Mucosa of gallbladder (tissue), 1 donor: ENCODE results near the gene CUEDC2. TPM values are rescaled to one million over a fixed set of nuclear protein-coding genes. Genes with fewer than 3 reads are reported as not detected.

Source experiments
- DNase-seq: peaks from one replicate; pipeline ENCODE4 v3.0.0-alpha.2; 2020; ENCODE audit warnings: low spot score
- total RNA-seq: library from RNA; stranded (reverse); gene quantifications from one replicate; pipeline ENCODE4 v1.2.1, GENCODE V29; 2021
- donor health status: DM: no; HTN: no; CAD: no.

CUEDC2 gene
- total RNA-seq, 1 donor from 2014 or later: 63.2 TPM

GRCh38 chr10:102410429-102411073 is 21.8 kb downstream of the CUEDC2 start:
- DNase-seq: no peak

GRCh38 chr10:102409604-102410428 is 22.6 kb downstream of the CUEDC2 start:
- DNase-seq: no peak

- no peak for DNase-seq
Observed at GRCh38 chr10:102408728-102409603, 23.4 kb downstream of the CUEDC2 start.

GRCh38 chr10:102408131-102408727 is 24.1 kb downstream of the CUEDC2 start:
- peak; percentile 65 for DNase-seq

- DNase-seq: no peak
Observed at GRCh38 chr10:102407425-102408130, 24.8 kb downstream of the CUEDC2 start.

- peak; percentile 62 for DNase-seq
Observed at GRCh38 chr10:102406815-102407214, 25.6 kb downstream of the CUEDC2 start.

GRCh38 chr10:102405632-102406031 is 26.7 kb downstream of the CUEDC2 start:
- no peak for DNase-seq

- DNase-seq: no peak
Observed at GRCh38 chr10:102405108-102405571, 27.2 kb downstream of the CUEDC2 start.

GRCh38 chr10:102404361-102405107 is 27.8 kb downstream of the CUEDC2 start:
- no peak for DNase-seq

- no peak for DNase-seq
Observed at GRCh38 chr10:102403115-102403514, 29.3 kb downstream of the CUEDC2 start.

- DNase-seq: no peak
Observed at GRCh38 chr10:102402512-102402896, 29.9 kb downstream of the CUEDC2 start.

GRCh38 chr10:102401735-102402511 is 30.5 kb downstream of the CUEDC2 start:
- DNase-seq: no peak

GRCh38 chr10:102401342-102401654 is 31.1 kb downstream of the CUEDC2 start:
- DNase-seq: no peak

GRCh38 chr10:102400598-102401341 is 31.6 kb downstream of the CUEDC2 start:
- DNase-seq: no peak

- DNase-seq: no peak
Observed at GRCh38 chr10:102400076-102400475, 32.3 kb downstream of the CUEDC2 start.

- DNase-seq: peak; percentile 92
Observed at GRCh38 chr10:102399217-102400021, 33.0 kb downstream of the CUEDC2 start.

- no peak for DNase-seq
Observed at GRCh38 chr10:102398172-102399020, 34.0 kb downstream of the CUEDC2 start.
